GM12878 (cell line): ENCODE results near the gene FILIP1L. TPM values are rescaled to one million over a fixed set of nuclear protein-coding genes. Genes with fewer than 3 reads are reported as not detected.

ENCODE experiments used
- ATF7 ChIP-seq: fragments of 450-650 bp; IDR thresholded peaks from 2 replicates; pipeline ENCODE4 v1.6.1; 2016; ENCODE audit warnings: low read depth, mild to moderate bottlenecking
- BACH1 ChIP-seq: fragments of 450-650 bp; IDR thresholded peaks from 2 replicates; pipeline ENCODE4 v1.6.1; 2017; ENCODE audit warnings: mild to moderate bottlenecking, borderline replicate concordance
- CBX3 ChIP-seq: fragments of 200-600 bp; sonication (generic); IDR thresholded peaks from 2 replicates; pipeline ENCODE4 v1.6.1; 2016; ENCODE audit warnings: low read depth, borderline replicate concordance
- CEBPB ChIP-seq, 2 experiments: fragments of 150-350 bp in 1 of 2; IDR thresholded peaks; 2 replicates each; pipeline ENCODE4 v1.6.1; 2012 to 2014; ENCODE audit warnings: low read depth in 2 of 2, low read length in 2 of 2, borderline replicate concordance in 1 of 2, inconsistent platforms in 1 of 2
- CREM ChIP-seq: IDR thresholded peaks from 2 replicates; pipeline ENCODE4 v1.6.1; 2014; ENCODE audit warnings: antibody characterized with exemption, low read depth
- EZH2 ChIP-seq: IDR thresholded peaks from 2 replicates; pipeline ENCODE4 v1.6.1; 2012; ENCODE audit warnings: low read depth, mild to moderate bottlenecking, control low read depth, inconsistent platforms, low read length, borderline replicate concordance; ENCODE audit not compliant: control insufficient read depth
- FOS ChIP-seq: IDR thresholded peaks from 3 replicates; pipeline ENCODE4 v1.6.1; 2011; ENCODE audit warnings: borderline replicate concordance; ENCODE audit not compliant: insufficient read length; ENCODE audit errors: extremely low read depth
- HDAC6 ChIP-seq: fragments of 200-600 bp; sonication (generic); IDR thresholded peaks from one replicate; pipeline ENCODE4 v1.8.0; 2017; ENCODE audit warnings: antibody characterized with exemption; ENCODE audit not compliant: unreplicated experiment
- IKZF1 ChIP-seq: fragments of 450-650 bp; conservative IDR thresholded peaks from 2 replicates; pipeline ENCODE4 v1.6.1; 2017; ENCODE audit warnings: antibody characterized with exemption, mild to moderate bottlenecking
- KLF5 ChIP-seq: fragments of 450-650 bp; IDR thresholded peaks from 2 replicates; pipeline ENCODE4 v1.6.1; 2014; ENCODE audit warnings: mild to moderate bottlenecking; ENCODE audit not compliant: partially characterized antibody
- MEF2B ChIP-seq: fragments of 450-650 bp; IDR thresholded peaks from 2 replicates; pipeline ENCODE4 v1.6.1; 2018; ENCODE audit warnings: mild to moderate bottlenecking, moderate library complexity; ENCODE audit not compliant: partially characterized antibody, poor library complexity, severe bottlenecking
- MXI1 ChIP-seq: fragments of 150-350 bp; IDR thresholded peaks from 2 replicates; pipeline ENCODE4 v1.6.1; 2011; ENCODE audit warnings: low read depth, mild to moderate bottlenecking, inconsistent platforms, low read length, improper control_type of control experiment
- MYC ChIP-seq: IDR thresholded peaks from 2 replicates; pipeline ENCODE4 v1.6.1; 2011; ENCODE audit warnings: mild to moderate bottlenecking, low read length, moderate library complexity, inconsistent platforms; ENCODE audit not compliant: insufficient read depth, insufficient replicate concordance, insufficient read length, severe bottlenecking
- NBN ChIP-seq: fragments of 450-650 bp; IDR thresholded peaks from 2 replicates; pipeline ENCODE4 v1.6.1; 2016
- NFIC ChIP-seq: IDR thresholded peaks from 2 replicates; pipeline ENCODE4 v1.6.1; 2012; ENCODE audit warnings: low read depth, mild to moderate bottlenecking, inconsistent platforms, low read length, moderate library complexity
- NRF1 ChIP-seq: conservative IDR thresholded peaks from 2 replicates; pipeline ENCODE4 v1.6.1; 2011; ENCODE audit warnings: mild to moderate bottlenecking, low read depth, low read length, improper control_type of control experiment
- PAX5 ChIP-seq: IDR thresholded peaks from 2 replicates; pipeline ENCODE4 v1.6.1; 2011; ENCODE audit warnings: low read depth, low read length, borderline replicate concordance
- PML ChIP-seq: IDR thresholded peaks from 2 replicates; pipeline ENCODE4 v1.6.1; 2012; ENCODE audit warnings: low read length, inconsistent platforms
- SMARCA5 ChIP-seq: fragments of 450-650 bp; IDR thresholded peaks from 2 replicates; pipeline ENCODE4 v1.6.1; 2017; ENCODE audit warnings: mild to moderate bottlenecking
- SPI1 ChIP-seq: IDR thresholded peaks from 2 replicates; pipeline ENCODE4 v1.6.1; 2011; ENCODE audit warnings: low read depth, mild to moderate bottlenecking, low read length, moderate library complexity, borderline replicate concordance; ENCODE audit not compliant: insufficient read depth
- TCF7 ChIP-seq: IDR thresholded peaks from 2 replicates; pipeline ENCODE4 v1.6.1; 2014; ENCODE audit warnings: antibody characterized with exemption, borderline replicate concordance
- ZBED1 ChIP-seq: IDR thresholded peaks from 2 replicates; pipeline ENCODE4 v1.6.1; 2016; ENCODE audit warnings: borderline replicate concordance
- polyA plus RNA-seq, 11 experiments: library from polyadenylated mRNA; depleted of rRNA in 4 of 11; unstranded in 6 of 11; stranded (reverse) in 5 of 11; fragments of >200 nt; fragmentation: Nextera tagmentation in 4 of 11; fragmentation: Illumina TruSeq in 1 of 11; extraction: Ambion mirVana in 4 of 11; extraction: Trizol in 1 of 11; gene quantifications; 1 replicate in 1 of 11; 2 replicates in 10 of 11; pipeline versions ENCODE4 v1.2.1 to v1.2.3, GENCODE V29; 2011 to 2016; ENCODE audit warnings: inconsistent platforms in 2 of 11, missing spikeins in 2 of 11, low read depth in 1 of 11
- total RNA-seq, 4 experiments: library from RNA; depleted of rRNA in 3 of 4; stranded (reverse); fragments of >200 nt in 3 of 4; fragmentation: Illumina TruSeq in 1 of 4; extraction: Trizol in 1 of 4; gene quantifications; 2 replicates each; pipeline versions ENCODE4 v1.2.1 to v1.2.3, GENCODE V29; 2013 to 2021
- TF ChIP-seq, protein P1 (sequence below): IDR thresholded peaks from 2 replicates; pipeline ENCODE4 v1.6.1; 2012; ENCODE audit warnings: low read length, inconsistent platforms
- TF ChIP-seq, protein P2 (sequence below): IDR thresholded peaks from 2 replicates; pipeline ENCODE4 v1.6.1; 2011; ENCODE audit warnings: borderline replicate concordance, low read depth, mild to moderate bottlenecking, moderate library complexity, low read length; ENCODE audit not compliant: insufficient read depth, poor library complexity, severe bottlenecking
- TF ChIP-seq, protein P3 (sequence below): fragments of 450-650 bp; formaldehyde crosslinking; IDR thresholded peaks from 2 replicates; pipeline ENCODE4 v1.5.0; 2022; ENCODE audit warnings: mild to moderate bottlenecking, missing genetic modification characterization

FILIP1L gene
- total and polyA plus RNA-seq, 10 of the 15 experiments (the other 5 are each of a cell fraction or from before 2014, with no cell fraction given), result 0.24 to 6.1 (median 3.5) TPM

DNA sequence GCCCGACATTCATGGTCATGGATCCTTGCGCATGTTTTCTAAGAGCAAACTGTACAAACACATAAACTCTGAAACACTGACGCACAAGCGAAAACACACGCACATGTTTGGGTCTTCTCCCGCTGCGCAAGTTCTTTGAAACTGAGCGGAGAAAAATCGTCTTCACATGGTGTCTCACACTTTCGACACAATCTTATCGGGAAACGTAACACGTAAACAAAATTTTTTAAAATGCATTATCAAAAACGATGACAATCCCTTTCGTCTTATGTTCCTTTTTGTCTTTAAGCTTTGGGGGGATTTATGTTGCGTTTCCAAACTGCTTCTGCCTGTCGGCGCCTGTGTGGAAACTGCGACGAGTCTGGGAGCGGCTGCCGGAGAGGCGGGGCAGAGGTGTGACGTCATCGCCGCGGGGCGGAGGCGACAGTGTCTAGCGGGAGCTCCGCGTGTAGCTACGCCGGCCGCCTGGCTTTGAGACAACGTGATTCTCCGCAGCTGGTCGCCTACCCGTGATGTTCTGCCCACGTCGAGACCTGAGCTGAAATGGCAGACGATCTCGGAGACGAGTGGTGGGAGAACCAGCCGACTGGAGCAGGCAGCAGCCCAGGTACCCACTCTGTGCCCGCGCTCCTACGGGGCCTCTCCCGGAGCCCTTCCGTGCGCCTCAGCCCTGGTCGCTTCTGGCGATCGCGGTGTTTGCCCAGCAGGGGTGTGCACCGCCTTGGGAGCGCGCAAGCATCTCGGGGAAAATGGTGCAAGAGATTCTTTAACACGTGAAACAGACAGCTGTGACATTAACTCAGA lies 296.7 kb downstream of the FILIP1L start, which contains the start of gene CMSS1 (continued):
- TF ChIP-seq KLF5 (peak; percentile 62), SMARCA5 (no peak), FOS (no peak), NFIC (peak; percentile 65; the same call in 1 of the 2 replicates), PAX5 (0 out of 2 replicates have a peak, but pooled peaks have one; percentile 20), ZBED1 (no peak), HDAC6 (peak; percentile 60), ATF7 (peak; percentile 99), MYC (peak; percentile 83), SPI1 (no peak), TCF7 (peak; percentile 73; the same call in 1 of the 2 replicates), IKZF1 (peak; percentile 83), PML (peak; percentile 86; the same call in 1 of the 2 replicates), CREM (peak; percentile 97), MXI1 (peak; percentile 100), BACH1 (peak; percentile 71; the same call in 1 of the 2 replicates), EZH2 (no peak), MEF2B (peak; percentile 34), CBX3 (no peak), NBN (peak; percentile 100), NRF1 (no peak), CEBPB (IDR thresholded peaks at IDR 0.05; ENCODE audit: borderline replicate concordance in 1 of 2, low read depth in 2 of 2, low read length in 2 of 2) (no peak)
- TF ChIP-seq, protein P1, sequence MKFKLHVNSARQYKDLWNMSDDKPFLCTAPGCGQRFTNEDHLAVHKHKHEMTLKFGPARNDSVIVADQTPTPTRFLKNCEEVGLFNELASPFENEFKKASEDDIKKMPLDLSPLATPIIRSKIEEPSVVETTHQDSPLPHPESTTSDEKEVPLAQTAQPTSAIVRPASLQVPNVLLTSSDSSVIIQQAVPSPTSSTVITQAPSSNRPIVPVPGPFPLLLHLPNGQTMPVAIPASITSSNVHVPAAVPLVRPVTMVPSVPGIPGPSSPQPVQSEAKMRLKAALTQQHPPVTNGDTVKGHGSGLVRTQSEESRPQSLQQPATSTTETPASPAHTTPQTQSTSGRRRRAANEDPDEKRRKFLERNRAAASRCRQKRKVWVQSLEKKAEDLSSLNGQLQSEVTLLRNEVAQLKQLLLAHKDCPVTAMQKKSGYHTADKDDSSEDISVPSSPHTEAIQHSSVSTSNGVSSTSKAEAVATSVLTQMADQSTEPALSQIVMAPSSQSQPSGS, result peak; percentile 91
- TF ChIP-seq, protein P2, sequence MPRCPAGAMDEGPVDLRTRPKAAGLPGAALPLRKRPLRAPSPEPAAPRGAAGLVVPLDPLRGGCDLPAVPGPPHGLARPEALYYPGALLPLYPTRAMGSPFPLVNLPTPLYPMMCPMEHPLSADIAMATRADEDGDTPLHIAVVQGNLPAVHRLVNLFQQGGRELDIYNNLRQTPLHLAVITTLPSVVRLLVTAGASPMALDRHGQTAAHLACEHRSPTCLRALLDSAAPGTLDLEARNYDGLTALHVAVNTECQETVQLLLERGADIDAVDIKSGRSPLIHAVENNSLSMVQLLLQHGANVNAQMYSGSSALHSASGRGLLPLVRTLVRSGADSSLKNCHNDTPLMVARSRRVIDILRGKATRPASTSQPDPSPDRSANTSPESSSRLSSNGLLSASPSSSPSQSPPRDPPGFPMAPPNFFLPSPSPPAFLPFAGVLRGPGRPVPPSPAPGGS, result no peak
- TF ChIP-seq, protein P3, sequence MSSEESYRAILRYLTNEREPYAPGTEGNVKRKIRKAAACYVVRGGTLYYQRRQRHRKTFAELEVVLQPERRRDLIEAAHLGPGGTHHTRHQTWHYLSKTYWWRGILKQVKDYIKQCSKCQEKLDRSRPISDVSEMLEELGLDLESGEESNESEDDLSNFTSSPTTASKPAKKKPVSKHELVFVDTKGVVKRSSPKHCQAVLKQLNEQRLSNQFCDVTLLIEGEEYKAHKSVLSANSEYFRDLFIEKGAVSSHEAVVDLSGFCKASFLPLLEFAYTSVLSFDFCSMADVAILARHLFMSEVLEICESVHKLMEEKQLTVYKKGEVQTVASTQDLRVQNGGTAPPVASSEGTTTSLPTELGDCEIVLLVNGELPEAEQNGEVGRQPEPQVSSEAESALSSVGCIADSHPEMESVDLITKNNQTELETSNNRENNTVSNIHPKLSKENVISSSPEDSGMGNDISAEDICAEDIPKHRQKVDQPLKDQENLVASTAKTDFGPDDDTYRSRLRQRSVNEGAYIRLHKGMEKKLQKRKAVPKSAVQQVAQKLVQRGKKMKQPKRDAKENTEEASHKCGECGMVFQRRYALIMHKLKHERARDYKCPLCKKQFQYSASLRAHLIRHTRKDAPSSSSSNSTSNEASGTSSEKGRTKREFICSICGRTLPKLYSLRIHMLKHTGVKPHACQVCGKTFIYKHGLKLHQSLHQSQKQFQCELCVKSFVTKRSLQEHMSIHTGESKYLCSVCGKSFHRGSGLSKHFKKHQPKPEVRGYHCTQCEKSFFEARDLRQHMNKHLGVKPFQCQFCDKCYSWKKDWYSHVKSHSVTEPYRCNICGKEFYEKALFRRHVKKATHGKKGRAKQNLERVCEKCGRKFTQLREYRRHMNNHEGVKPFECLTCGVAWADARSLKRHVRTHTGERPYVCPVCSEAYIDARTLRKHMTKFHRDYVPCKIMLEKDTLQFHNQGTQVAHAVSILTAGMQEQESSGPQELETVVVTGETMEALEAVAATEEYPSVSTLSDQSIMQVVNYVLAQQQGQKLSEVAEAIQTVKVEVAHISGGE, result no peak
